Hematopoietic multipotent progenitor cell treated with erythropoietin and hydrocortisone succinate and interleukin-3 and kit ligand, for 6 days (in vitro differentiated cells): ENCODE measurements around the gene FGF14.

Source experiments
- DNase-seq: peaks from one replicate; pipeline ENCODE4 v3.0.0-alpha.2; 2015

FGF14 gene

GRCh38 chr13:101967781-101968180 lies 434.1 kb downstream of the FGF14 start:
- no peak for DNase-seq

DNA sequence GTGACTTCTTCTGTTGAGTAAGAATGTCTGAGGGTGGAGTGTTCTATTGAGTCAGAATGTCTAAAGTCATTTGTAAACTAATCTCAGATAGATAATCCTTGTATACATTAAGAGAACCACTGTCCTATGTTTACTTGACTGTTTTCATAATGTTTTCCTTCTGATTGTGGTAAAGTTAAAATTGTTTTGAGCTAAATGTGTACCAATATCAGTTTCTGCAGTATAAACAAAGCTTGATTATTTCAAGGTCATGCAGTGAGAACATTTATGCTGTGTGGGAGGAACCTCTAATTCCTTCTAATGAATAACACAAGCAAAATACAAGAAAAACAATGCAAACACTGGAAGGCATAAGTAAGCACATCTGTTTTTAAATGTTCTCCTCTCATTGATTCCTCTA lies 434.6 kb downstream of the FGF14 start:
- no peak for DNase-seq

DNA sequence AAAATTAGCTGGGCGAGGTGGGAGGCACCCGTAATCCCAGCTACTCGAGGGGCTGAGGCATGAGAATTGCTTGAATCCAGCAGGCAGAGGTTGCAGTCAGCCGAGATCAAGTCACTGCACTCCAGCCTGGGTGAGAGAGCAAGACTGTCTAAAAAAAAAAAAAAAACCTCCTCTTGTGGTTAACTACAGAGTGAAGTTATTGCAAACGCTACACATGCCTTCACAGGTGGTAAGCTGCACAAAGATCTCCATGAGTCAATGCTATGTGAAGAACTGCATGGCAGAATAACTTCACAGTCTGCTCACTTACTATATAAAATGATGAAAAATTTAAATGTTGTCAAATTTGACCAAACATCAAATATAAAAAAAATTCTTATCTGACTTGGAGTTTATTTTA lies 436.8 kb downstream of the FGF14 start:
- DNase-seq, result no peak

DNA sequence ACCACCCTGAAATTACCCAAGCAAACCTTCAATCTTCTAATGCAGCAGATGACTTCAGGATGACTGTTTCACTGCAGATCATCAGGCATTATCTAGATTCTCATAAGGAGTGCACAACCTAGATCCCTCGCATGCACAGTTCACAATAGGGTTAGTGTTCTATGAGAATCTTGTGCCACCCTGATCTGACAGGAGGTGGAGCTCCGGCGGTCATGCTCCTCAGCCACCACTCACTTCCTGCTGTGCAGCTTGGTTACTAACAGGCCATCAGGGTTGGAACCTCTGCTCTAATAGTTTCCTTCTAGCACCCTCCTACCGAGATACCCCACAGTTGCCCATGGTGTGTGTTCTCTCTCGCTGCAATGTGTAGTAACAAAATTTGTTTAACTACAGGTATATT lies 442.8 kb downstream of the FGF14 start:
- no peak for DNase-seq

DNA sequence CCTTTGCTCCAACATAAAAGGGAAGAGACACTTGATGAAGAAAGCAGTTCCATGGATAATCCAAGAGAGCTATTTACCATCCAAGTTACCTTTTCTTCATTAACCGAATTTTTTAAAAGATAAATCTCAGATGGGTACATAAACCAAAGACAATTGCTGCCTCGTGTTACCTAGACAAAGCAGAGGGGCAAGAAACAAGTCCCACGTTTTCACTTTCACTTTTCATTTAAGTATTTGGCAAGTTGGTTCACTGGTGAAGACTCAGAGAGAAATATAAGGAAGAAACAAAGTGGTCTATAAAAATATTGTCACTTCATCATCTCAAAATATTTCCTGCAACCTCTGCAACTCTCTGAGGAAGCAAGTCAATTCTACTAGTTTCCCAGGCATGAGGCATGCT lies 446.1 kb downstream of the FGF14 start:
- DNase-seq, result no peak

DNA sequence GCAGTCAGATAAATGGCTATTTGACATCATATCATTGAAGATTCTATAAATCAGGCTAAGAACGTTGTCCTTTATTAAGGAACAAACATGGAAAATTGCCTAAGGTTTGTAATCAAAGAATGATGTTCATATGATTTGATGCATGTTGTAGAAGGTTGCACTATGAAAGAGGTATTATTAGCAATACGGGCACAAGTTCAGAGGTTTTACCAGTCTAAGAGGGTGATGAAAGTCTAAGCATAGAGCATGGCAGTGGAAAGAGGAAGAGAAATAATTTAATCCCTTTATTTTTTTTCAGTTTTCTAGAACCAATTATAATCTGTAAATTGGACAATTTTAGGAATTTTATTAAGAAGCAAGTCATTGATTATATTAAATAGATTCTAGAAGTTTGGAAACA lies 450.7 kb downstream of the FGF14 start:
- DNase-seq, result no peak

GRCh38 chr13:101949681-101950080 lies 452.2 kb downstream of the FGF14 start:
- DNase-seq, result no peak

- DNase-seq, result no peak
These were observed 455.4 kb downstream of the FGF14 start for GRCh38 chr13:101946401-101946800.

- no peak for DNase-seq
These were observed 456.4 kb downstream of the FGF14 start for GRCh38 chr13:101945435-101945834.

DNA sequence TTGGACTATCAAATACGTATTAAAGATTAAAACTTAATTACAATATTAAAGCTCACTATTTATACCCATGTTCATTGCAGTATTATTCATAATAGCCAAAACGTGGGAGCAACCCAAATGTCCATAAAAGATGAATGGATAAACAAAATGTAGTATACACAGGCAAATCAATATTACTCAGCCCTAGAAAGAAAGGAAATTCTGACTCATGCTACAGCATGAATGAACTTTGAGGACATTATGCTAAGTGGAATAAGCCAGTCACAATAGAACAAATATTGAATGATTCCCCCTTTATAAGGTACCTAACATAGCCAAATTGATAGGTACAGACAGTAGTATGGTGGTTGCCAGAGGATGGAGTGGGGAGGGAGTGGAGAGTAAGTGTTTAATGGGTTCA lies 457.3 kb downstream of the FGF14 start:
- DNase-seq, result no peak

- DNase-seq, result no peak
These were observed 459.2 kb downstream of the FGF14 start for GRCh38 chr13:101942535-101943157.

- DNase-seq, result peak; percentile 33
These were observed 459.8 kb downstream of the FGF14 start for GRCh38 chr13:101942038-101942437.

- peak; percentile 4 for DNase-seq
These were observed 460.6 kb downstream of the FGF14 start for GRCh38 chr13:101941095-101941783.

DNA sequence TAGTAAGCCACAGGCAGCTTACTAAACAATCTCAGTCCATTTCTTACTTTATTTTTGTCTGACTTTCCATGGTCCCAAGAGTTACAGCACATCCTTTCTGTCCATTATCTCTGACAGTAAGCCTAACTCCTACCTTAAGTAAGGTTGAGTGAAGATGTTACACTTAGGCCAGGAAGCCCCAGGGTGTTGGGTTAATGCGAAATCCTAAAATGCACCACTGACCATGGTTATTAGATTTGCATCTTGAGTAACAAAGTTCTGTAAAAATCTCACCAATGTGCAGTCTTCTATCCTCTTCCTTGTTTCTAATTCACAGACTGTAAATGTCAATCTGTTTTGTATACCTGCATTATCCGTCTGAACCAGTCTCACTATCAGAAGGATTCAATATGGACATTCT lies 462.5 kb downstream of the FGF14 start:
- DNase-seq, result no peak

GRCh38 chr13:101935828-101936227 lies 466.0 kb downstream of the FGF14 start:
- DNase-seq, result no peak

- DNase-seq, result no peak
These were observed 470.7 kb downstream of the FGF14 start for GRCh38 chr13:101931186-101931585.

GRCh38 chr13:101930331-101930730 lies 471.5 kb downstream of the FGF14 start:
- DNase-seq, result no peak

- DNase-seq, result no peak
These were observed 476.1 kb downstream of the FGF14 start for GRCh38 chr13:101925731-101926130.

- peak; percentile 18 for DNase-seq
These were observed 482.2 kb downstream of the FGF14 start for GRCh38 chr13:101919541-101920181.

DNA sequence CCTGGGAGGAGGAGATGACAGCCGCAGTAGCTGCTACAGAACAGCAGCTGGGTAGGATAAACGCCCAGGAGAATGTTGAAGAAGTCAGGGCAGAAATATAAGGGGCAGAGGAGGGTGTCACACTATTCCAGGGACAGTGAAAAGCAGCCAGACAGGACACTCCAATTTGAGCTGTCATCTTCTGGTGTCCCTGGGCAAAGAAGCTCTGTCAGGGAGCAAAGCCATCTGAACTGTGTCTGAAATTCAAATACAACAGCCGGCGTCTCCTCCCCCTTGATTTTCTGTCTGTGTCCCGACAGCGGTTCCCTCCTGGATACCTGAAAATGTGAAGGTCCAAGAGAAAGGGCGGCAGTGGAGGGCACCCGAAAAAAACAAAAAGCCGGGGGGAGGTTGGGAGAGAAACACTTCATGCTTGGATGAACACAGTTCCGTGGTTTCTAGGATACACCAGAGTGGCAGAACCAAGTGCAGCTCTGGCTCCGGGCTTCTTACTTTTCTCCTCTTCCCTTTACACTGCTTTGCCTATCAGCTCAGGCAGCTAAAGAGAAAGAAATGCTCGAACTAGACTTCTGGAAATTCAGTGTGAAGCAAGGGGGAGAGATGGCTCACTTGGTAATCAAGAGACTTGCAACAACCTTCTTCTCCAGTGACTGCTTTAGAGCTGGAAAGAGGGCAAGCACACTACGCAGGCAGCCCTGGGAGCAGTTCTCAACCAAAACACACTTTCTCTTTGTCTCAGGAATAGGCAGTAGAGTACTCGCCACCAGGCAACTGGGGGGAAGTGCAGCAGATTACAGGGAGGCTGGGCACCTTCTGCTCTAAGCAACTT lies 483.8 kb downstream of the FGF14 start:
- DNase-seq, result no peak

GRCh38 chr13:101917475-101917810 lies 484.4 kb downstream of the FGF14 start:
- DNase-seq, result no peak

- no peak for DNase-seq
These were observed 484.9 kb downstream of the FGF14 start for GRCh38 chr13:101916775-101917474.
